ENCODE measurements around the gene CASP2. TPM values are rescaled to one million over a fixed set of nuclear protein-coding genes. Genes with fewer than 3 reads are reported as not detected.
"Not testable (repeated sequence)": the region's sequence is repeated elsewhere in the genome, so short reads cannot be mapped to it uniquely, and the experiment has no call there.

Gene CASP2
- total RNA-seq, 5 donors from 2014 or later (not counting 1 experiment from before 2014, with no cell fraction given), result 43.4 to 83.6 (median 73.7) TPM

DNA sequence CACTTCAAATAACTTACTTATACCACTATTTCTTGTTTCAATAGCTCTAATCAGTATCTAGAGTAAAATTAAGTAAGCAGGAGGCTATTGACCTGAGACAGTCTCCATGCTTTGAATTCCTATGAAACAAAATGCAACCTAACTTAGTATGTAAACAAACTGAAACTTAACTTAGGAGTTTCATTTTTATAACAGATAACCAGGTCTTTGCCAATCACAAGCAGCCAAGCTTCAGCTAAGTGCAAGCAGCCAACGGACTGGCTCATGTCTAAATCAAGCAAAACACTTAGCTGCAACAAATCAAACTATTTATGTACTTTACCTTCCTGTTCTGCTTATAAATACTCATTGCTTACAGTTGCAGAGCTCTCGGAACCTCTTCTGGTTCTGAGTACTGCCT, 29.3 kb upstream of the CASP2 start:
- H3K4me1 Mint-ChIP-seq, result peaks cover 70 to 78% (median 72%) of the 10 kb centered on the region in 3 donors
- Histone ChIP-seq H3K9me3 (no peaks in the 10 kb centered on the region), H3K27me3 (replicated peaks in 1 of 2; ENCODE audit: control insufficient read depth in 2 of 2, extremely low read depth in 1 of 2, insufficient read depth in 2 of 2, low read length in 1 of 2) (no peaks in the 10 kb centered on the region), H3K27ac (ENCODE audit: low read length) (peak overlapping the region; percentile 69), H3K4me1 (ENCODE audit: control insufficient read depth in 1 of 2, extremely low read depth in 1 of 2, insufficient read depth in 2 of 2, low read length in 2 of 2) (peaks cover 7 to 34% of the 10 kb centered on the region in 2 experiments), H3K36me3 (ENCODE audit: control insufficient read depth in 2 of 2, extremely low read depth in 1 of 2, insufficient read depth in 1 of 2, low read length in 1 of 2) (no peaks in the 10 kb centered on the region), H3K4me3 (ENCODE audit: control insufficient read depth in 1 of 2, extremely low read depth in 1 of 2, low read length in 1 of 2) (peak overlapping the region in 1 of 2 donors; percentile 16)
- H3K4me3 Mint-ChIP-seq, result peak overlapping the region; percentile 50 to 80 (median 67)
- no peaks in the 10 kb centered on the region for H3K27me3 Mint-ChIP-seq
- peaks cover 10% of the 10 kb centered on the region for H3K36me3 Mint-ChIP-seq
- ChIA-PET CTCF (interaction anchor here (0.7 to 2.2 kb wide), 10 partner anchors 10 to 121 kb away, joined by 3 to 14 read pairs (median 4); partner anchors contain the start of gene CASP2 (in 1 of the 2)), POLR2A (interaction anchor here in 1 of 2 donors (0.7 kb wide), 2 partner anchors 14 to 37 kb away, joined by 3 to 4 read pairs; no protein-coding TSS in a partner anchor)
- ATAC-seq (replicated peaks in 1 of 4) (peak; percentile 17 to 29 (median 21)), DNase-seq (peak in 1 of 35 experiments; percentile 34)
- peaks cover 0 to 6% (median 0%) of the 10 kb centered on the region in 3 donors for H3K9me3 Mint-ChIP-seq
- 0% methylated on average over 1 of the region's 2 CpGs for WGBS (ENCODE audit: insufficient coverage)
- H3K27ac Mint-ChIP-seq, result peak overlapping the region; percentile 96 to 98

GRCh38 chr7:143259765-143260164, 28.4 kb upstream of the CASP2 start:
- H3K27ac Mint-ChIP-seq, result peak overlapping the region; percentile 96 to 98
- H3K4me1 Mint-ChIP-seq, result peaks cover 70 to 80% (median 75%) of the 10 kb centered on the region in 3 donors
- Histone ChIP-seq H3K27me3 (replicated peaks in 1 of 2; ENCODE audit: control insufficient read depth in 2 of 2, extremely low read depth in 1 of 2, insufficient read depth in 2 of 2, low read length in 1 of 2) (no peaks in the 10 kb centered on the region), H3K4me1 (ENCODE audit: control insufficient read depth in 1 of 2, extremely low read depth in 1 of 2, insufficient read depth in 2 of 2, low read length in 2 of 2) (peaks cover 17 to 44% of the 10 kb centered on the region in 2 experiments), H3K36me3 (ENCODE audit: control insufficient read depth in 2 of 2, extremely low read depth in 1 of 2, insufficient read depth in 1 of 2, low read length in 1 of 2) (no peaks in the 10 kb centered on the region), H3K9me3 (no peaks in the 10 kb centered on the region), H3K4me3 (ENCODE audit: control insufficient read depth in 1 of 2, extremely low read depth in 1 of 2, low read length in 1 of 2) (no peak overlapping the region), H3K27ac (ENCODE audit: low read length) (no peak overlapping the region)
- H3K36me3 Mint-ChIP-seq, result peaks cover 10% of the 10 kb centered on the region
- H3K9me3 Mint-ChIP-seq, result no peaks in the 10 kb centered on the region
- ATAC-seq (replicated peaks in 1 of 4), result no peak
- H3K4me3 Mint-ChIP-seq, result peak overlapping the region in 1 of 3 donors; percentile 24
- no peaks in the 10 kb centered on the region for H3K27me3 Mint-ChIP-seq
- no peak for DNase-seq
- ChIA-PET CTCF (interaction anchor here (0.6 to 1.5 kb wide), 3 partner anchors 19 to 155 kb away, joined by 3 to 8 read pairs (median 5); no protein-coding TSS in a partner anchor), POLR2A (interaction anchor here in 1 of 2 donors (0.6 kb wide), 1 partner anchor 452 kb away, joined by 3 read pairs; no protein-coding TSS in a partner anchor)
- WGBS (ENCODE audit: insufficient coverage), result 100% methylated on average over 1 of the region's 2 CpGs

DNA sequence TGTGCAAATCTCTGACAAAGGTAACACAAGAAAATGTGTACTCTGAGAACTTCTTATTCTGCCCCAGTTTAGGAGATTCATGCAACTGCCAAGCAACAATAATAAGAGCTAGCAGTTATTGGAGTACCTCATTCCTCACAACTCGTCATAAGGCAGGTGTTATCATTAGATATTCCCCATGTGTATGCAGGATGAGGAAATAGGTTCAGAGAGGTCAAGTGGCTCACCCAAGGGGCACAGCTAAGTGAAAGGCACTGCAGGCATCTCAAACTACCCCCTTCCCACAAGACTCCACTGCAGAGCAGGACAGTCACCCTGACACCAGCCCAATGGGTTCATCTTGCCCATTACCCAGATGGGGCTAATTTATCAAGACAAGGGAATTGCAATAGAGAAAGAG, 26.2 kb upstream of the CASP2 start:
- WGBS (ENCODE audit: insufficient coverage), result no CpG with 5 or more reads among the region's 1 CpG
- H3K4me3 ChIP-seq (ENCODE audit: control insufficient read depth in 1 of 2, extremely low read depth in 1 of 2, low read length in 1 of 2), result no peak overlapping the region
- Mint-ChIP-seq H3K27me3 (no peaks in the 10 kb centered on the region), H3K36me3 (peaks cover 19% of the 10 kb centered on the region), H3K4me3 (peak overlapping the region; percentile 95 to 99 (median 96)), H3K4me1 (peaks cover 71 to 75% (median 72%) of the 10 kb centered on the region in 3 donors), H3K27ac (peak overlapping the region; percentile 95 to 97), H3K9me3 (no peaks in the 10 kb centered on the region)
- ChIA-PET POLR2A (no interaction called here), CTCF (no interaction called here)
- no peaks in the 10 kb centered on the region for H3K9me3 ChIP-seq
- no peaks in the 10 kb centered on the region for H3K27me3 ChIP-seq (replicated peaks in 1 of 2; ENCODE audit: control insufficient read depth in 2 of 2, extremely low read depth in 1 of 2, insufficient read depth in 2 of 2, low read length in 1 of 2)
- H3K27ac ChIP-seq (ENCODE audit: low read length), result peak overlapping the region; percentile 77
- no peak for DNase-seq
- ATAC-seq (replicated peaks in 1 of 4), result no peak
- H3K36me3 ChIP-seq (ENCODE audit: control insufficient read depth in 2 of 2, extremely low read depth in 1 of 2, insufficient read depth in 1 of 2, low read length in 1 of 2), result peaks cover 0 to 12% of the 10 kb centered on the region in 2 donors
- peaks cover 11 to 37% of the 10 kb centered on the region in 2 experiments for H3K4me1 ChIP-seq (ENCODE audit: control insufficient read depth in 1 of 2, extremely low read depth in 1 of 2, insufficient read depth in 2 of 2, low read length in 2 of 2)

DNA sequence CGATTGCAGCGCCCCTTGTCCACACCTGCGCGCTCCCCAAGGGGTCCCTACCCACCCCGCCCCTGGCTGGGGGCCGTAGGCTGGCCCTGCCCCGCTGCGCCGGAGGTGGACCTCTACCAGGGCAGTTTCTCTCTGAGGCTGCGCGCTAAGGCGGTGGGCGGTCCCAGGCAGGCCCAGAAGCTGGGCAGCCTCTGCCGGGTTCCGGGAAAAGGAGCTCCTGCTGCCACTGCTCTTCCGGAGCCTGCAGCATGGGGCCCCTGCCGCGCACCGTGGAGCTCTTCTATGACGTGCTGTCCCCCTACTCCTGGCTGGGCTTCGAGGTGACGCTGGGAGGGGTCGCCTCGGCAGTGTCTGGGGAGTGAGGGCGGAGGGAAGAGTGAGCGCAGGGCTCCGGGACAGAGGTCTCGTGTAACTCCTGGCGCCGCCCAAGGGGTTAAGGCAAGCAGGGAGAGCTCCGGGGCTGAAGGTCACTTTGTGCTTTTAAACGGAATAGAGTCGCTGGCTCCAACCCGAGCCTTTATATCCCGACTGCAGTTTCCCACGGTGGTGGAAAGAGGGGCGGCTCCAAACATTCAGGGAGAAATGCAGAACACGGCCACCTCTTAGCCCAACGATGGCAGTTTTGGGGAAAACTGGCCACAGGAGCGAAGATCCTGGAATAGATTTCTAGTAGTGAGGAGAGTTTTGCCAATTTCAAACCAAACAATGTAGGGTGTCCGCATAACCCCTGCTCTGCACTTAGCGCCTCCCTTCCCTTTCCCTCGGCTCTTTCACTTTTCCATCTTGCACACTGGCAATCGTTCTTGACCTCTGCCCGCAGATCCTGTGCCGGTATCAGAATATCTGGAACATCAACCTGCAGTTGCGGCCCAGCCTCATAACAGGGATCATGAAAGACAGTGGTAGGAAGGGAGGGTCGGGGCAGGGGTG, 24.6 kb upstream of the CASP2 start, which contains the start of gene GSTK1:
Gene GSTK1 (plus strand): TSS at position 176 of the 930 bp plus-strand sequence. CDS start 73 bp downstream, at position 249.
- peaks cover 30% of the 10 kb centered on the region for H3K36me3 Mint-ChIP-seq
- Histone ChIP-seq H3K4me1 (ENCODE audit: control insufficient read depth in 1 of 2, extremely low read depth in 1 of 2, insufficient read depth in 2 of 2, low read length in 2 of 2) (peaks cover 11 to 35% of the 10 kb centered on the region in 2 experiments), H3K9me3 (no peaks in the 10 kb centered on the region), H3K36me3 (ENCODE audit: control insufficient read depth in 2 of 2, extremely low read depth in 1 of 2, insufficient read depth in 1 of 2, low read length in 1 of 2) (peaks cover 0 to 27% of the 10 kb centered on the region in 2 donors), H3K4me3 (ENCODE audit: control insufficient read depth in 1 of 2, extremely low read depth in 1 of 2, low read length in 1 of 2) (peak within 1 kb of the TSS; percentile 84 to 98), H3K27me3 (replicated peaks in 1 of 2; ENCODE audit: control insufficient read depth in 2 of 2, extremely low read depth in 1 of 2, insufficient read depth in 2 of 2, low read length in 1 of 2) (no peaks in the 10 kb centered on the region), H3K27ac (ENCODE audit: low read length) (peak within 1 kb of the TSS; percentile 77)
- H3K27ac Mint-ChIP-seq, result peak within 1 kb of the TSS; percentile 95 to 97
- peaks cover 64 to 75% (median 66%) of the 10 kb centered on the region in 3 donors for H3K4me1 Mint-ChIP-seq
- DNase-seq (peak; percentile 52 to 83 (median 71)), ATAC-seq (replicated peaks in 1 of 4) (peak; percentile 95 to 97 (median 97))
- peak within 1 kb of the TSS; percentile 95 to 99 (median 96) for H3K4me3 Mint-ChIP-seq
- POLR2A ChIA-PET, result interaction anchor here in 1 of 2 donors (0.6 to 1.1 kb wide), 3 partner anchors 16 to 442 kb away, joined by 3 to 7 read pairs (median 4); partner anchors contain the start of gene CASP2
- under 1% methylated on average over 33 of the region's 48 CpGs for WGBS (ENCODE audit: insufficient coverage)
- CTCF ChIA-PET, result interaction anchor here (0.5 to 1.7 kb wide), 16 partner anchors 8 to 478 kb away, joined by 3 to 15 read pairs (median 4); no protein-coding TSS in a partner anchor
- no peaks in the 10 kb centered on the region for H3K27me3 Mint-ChIP-seq
- H3K9me3 Mint-ChIP-seq, result no peaks in the 10 kb centered on the region

DNA sequence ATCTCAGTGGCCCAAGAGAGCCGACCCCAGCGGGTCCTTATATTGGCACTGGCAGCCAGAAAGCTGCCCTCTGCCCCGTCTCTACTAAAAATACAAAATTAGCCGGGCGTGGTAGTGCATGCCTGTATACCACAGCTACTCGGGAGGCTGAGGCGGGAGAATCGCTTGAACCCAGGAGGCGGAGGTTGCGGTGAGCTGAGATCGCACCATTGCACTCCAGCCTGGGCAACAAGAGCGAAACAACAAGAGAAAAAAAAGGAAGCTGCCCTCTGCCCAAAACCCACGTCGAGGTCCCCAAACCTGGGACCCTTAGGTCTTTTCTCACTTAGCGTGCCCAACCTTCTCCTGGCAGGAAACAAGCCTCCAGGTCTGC, 24.0 kb upstream of the CASP2 start:
- H3K27me3 ChIP-seq (replicated peaks in 1 of 2; ENCODE audit: control insufficient read depth in 2 of 2, extremely low read depth in 1 of 2, insufficient read depth in 2 of 2, low read length in 1 of 2); DNase-seq; H3K9me3 Mint-ChIP-seq; POLR2A ChIA-PET; H3K9me3 ChIP-seq; ATAC-seq (replicated peaks in 1 of 4); H3K27me3 Mint-ChIP-seq: not testable (repeated sequence)
- H3K4me1 ChIP-seq (ENCODE audit: control insufficient read depth in 1 of 2, extremely low read depth in 1 of 2, insufficient read depth in 2 of 2, low read length in 2 of 2), result peaks cover 11 to 30% of the 10 kb centered on the region in 2 experiments
- WGBS (ENCODE audit: insufficient coverage), result 39% methylated on average over 8 of the region's 15 CpGs
- CTCF ChIA-PET, result interaction anchor here (0.7 to 1.7 kb wide), 7 partner anchors 15 to 37 kb away, joined by 3 to 15 read pairs (median 5); no protein-coding TSS in a partner anchor
- peak overlapping the region; percentile 95 to 97 for H3K27ac Mint-ChIP-seq
- H3K36me3 ChIP-seq (ENCODE audit: control insufficient read depth in 2 of 2, extremely low read depth in 1 of 2, insufficient read depth in 1 of 2, low read length in 1 of 2), result peaks cover 0 to 34% of the 10 kb centered on the region in 2 donors
- H3K4me3 Mint-ChIP-seq, result peak overlapping the region; percentile 95 to 99 (median 96)
- H3K36me3 Mint-ChIP-seq, result peaks cover 36% of the 10 kb centered on the region
- peak overlapping the region; percentile 84 to 98 for H3K4me3 ChIP-seq (ENCODE audit: control insufficient read depth in 1 of 2, extremely low read depth in 1 of 2, low read length in 1 of 2)
- peak overlapping the region; percentile 77 for H3K27ac ChIP-seq (ENCODE audit: low read length)
- H3K4me1 Mint-ChIP-seq, result peaks cover 60 to 75% (median 61%) of the 10 kb centered on the region in 3 donors
